Activated T-cell treated with anti-CD3 and anti-CD28 coated beads for 24 hours (primary cell): ENCODE data around the gene PPP1R3D.

Source experiments
- DNase-seq: peaks from one replicate; pipeline ENCODE4 v3.0.0-alpha.2; 2020; ENCODE audit warnings: low read depth

PPP1R3D gene

GRCh38 chr20:59948212-59948611 is 8.1 kb upstream of the PPP1R3D start:
- DNase-seq, result no peak

DNA sequence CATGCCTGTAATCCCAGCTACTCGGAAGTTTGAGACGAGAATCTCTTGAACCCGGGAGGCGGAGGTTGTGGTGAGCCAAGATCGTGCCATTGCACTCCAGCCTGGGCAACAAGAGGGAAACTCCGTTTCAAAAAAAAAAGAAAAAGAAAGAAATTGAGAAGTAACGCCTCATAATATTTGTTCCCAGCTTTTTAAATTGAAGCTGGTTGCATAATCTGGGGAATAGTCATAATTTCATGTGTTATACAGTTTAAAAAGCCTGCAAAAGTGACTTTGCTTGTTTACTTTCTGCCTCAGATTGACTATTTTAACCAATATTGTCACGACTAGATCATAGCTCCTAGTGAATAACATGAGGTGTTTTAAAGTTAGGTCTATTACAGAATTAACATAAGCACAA is 7.3 kb upstream of the PPP1R3D start:
- DNase-seq, result no peak

- DNase-seq, result no peak
These were observed 5.6 kb upstream of the PPP1R3D start for GRCh38 chr20:59945731-59946130.

DNA sequence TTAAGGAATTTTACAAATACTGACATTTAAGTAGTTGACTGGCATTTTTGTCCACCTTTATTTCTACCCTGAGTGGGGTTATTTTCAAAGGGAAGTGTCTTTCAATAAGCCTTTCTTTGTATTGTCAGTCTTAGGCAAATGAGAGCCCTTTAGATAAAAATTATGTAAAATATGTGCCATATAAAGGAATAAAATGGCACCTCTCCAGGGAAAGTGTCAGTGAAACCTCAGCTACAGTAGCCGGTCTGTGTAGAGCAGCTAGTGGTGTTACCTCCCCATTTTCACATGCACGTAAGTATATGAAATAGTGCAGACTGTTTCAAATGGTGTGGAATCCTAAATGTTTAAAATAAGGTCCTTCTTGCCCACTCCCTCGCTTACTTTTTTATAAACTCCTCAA is 5.1 kb upstream of the PPP1R3D start:
- DNase-seq, result no peak

GRCh38 chr20:59944726-59945125 is 4.6 kb upstream of the PPP1R3D start:
- DNase-seq, result no peak

- no peak for DNase-seq
These were observed 2.1 kb upstream of the PPP1R3D start for GRCh38 chr20:59942245-59942644.

GRCh38 chr20:59940956-59941294 is 820 bp upstream of the PPP1R3D start:
- DNase-seq, result no peak

DNA sequence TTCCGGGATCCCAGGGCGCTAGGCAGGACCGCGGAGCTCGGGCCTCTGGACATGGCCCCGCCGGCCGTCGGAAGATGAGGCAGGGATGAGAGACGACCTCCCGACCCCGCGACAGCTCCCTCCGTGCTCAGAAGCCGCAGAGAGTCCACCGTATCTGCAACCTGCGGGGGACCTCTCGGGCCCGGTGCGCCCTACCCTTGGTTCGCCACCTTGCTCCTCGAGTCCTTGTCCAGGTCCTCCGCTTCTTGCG is 301 bp downstream of the PPP1R3D start:
- no peak for DNase-seq

DNA sequence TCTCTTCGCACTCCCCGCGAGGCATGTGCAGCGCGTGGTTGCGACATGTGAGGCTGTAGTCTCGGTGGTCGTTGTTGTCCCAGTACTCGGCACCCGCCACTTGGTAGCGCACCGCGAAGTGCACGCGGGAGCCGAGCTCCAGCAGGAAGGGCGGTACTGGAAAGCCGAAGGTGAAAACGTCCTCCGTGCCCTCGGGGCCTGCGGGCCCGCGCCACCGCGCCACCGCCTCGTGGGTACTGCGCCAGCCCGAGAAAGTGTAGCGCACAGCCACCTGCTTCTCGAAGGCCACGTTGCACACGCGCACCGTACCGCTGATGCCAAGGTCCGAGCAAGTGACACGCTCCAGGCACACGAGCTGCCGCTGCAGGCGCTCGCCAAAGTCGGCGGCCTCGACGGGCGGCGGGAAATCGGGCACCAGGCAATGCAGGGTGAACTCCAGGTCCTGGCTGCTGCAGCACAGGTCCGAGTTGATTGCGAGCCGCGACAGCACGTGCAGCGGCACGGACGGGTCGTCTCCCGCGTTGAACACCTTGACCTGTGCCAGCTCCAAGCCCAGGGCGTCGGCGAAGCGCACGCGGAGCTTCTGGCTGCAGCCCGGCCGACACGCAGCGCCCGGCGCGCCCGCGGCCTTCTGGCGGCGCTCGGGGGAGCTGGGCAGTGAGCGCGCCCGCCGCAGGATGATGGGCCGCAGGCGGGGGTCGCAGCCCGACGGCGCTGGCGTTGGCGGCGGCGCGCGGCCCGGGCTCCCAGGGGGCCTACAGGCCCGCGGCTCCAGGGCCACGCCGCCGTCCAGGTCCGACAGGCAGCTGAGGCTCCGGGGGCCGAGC is 840 bp downstream of the PPP1R3D start:
- DNase-seq, result no peak

DNA sequence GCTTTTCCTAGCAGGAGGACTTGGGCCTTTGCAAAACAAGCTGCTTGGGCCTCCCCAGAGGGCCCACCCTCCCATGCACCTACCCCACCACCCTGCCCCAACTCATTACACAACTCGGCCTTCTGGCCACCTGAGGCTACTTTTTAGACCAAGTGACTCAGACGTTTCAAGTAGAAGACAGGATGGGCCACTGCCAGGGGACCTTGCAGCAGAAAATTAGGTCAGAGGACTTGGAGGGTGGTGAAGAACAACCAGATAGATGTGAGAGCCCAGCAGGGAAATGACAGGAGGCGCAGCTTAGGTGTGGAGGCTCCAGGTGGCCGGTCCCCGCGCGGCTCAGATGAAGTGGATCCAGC is 1.4 kb downstream of the PPP1R3D start:
- no peak for DNase-seq

GRCh38 chr20:59938221-59938620 is 1.9 kb downstream of the PPP1R3D start:
- no peak for DNase-seq

- DNase-seq, result no peak
These were observed 3.0 kb downstream of the PPP1R3D start for GRCh38 chr20:59937150-59937549.

DNA sequence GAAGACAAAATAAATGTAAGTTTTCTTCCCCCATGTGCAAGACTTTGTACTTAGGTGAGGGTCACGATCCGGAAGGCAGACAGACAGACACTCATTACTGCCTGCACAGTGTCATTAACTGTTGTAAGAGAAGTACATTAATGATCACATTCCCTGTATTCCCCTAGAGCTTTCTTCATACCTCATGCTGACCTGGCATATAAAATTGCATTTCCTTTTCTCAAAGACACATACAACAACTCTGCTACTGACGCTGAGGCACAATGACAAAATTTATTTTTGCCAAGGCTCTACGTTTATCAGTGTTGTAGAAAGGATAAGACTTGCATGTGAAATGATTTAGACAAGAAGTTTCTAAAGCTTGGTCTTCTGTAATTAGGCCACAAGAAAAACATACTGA is 3.7 kb downstream of the PPP1R3D start:
- DNase-seq, result no peak

DNA sequence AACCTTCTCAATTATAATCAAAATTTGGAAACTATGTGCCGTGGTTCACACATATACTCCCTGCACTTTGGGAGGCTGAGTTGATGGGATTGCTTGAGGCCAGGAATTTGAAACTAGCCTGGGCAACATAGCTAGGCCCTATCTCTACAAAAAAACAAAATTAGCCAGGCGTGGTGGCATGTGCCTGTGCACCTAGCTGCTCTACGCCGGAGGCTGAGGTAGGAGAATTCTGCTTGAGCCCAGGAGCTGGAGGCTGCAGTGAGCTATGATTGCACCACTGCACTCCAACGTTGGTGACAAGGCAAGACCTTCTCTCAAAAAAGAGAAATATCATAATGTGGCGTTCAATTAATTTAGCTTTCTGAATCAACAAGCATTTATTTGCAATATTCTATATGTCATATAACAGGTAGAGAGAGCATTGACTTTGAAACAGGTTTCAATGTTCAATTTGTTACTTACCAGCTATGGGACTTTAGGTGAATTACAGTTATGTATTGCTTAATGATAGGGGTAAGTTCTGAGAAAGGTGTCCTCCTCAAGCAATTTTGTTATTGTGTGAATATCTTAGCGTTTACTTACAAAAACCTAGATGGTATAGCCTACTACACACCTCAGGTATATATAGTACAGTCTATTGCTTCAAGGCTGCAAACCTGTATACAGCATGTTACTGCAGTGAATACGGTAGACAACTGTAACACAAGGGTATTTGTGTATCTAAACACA is 4.5 kb downstream of the PPP1R3D start:
- DNase-seq, result no peak

GRCh38 chr20:59933849-59934585 is 6.1 kb downstream of the PPP1R3D start:
- peak; percentile 71 for DNase-seq

- DNase-seq, result peak; percentile 44
These were observed 6.7 kb downstream of the PPP1R3D start, which contains the start of gene SYCP2 for GRCh38 chr20:59933296-59933848. TSS of gene SYCP2 (minus strand) at chr20:59933637. CDS start at chr20:59922413, 11,224 bp downstream.

DNA sequence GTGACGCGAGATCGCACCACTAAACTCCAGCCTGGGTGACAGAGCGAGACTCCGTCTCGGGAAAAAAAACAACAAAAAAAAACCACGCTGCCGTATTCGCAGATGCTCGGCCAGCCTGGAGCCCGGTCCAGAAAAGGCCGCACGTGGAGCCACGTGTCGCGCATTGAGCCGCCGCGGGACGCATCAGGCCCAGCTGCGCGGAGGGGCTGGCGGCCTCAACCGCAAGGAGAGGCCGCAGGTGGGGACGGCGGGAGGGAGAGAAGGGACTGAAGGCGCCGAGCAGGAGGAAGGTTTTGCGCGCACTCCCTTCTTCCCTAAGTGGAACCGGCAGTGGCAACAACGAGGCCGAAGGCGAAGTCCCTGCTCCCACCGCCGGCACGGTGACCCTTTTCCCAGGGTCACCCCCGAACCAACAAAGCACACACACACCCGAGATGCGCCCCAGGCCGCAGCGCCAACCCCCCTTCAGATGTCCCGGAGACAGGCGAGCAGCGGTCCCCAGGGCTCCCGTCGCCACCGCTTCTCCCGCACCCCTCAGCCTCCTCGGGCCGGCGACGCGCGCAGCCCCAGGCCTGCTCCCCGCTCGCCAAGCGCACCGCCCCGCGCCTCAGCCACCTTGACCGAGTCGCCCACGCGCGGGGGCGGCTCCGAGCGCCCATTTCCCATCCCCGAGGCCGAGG is 7.3 kb downstream of the PPP1R3D start:
- no peak for DNase-seq

GRCh38 chr20:59931511-59932312 is 8.4 kb downstream of the PPP1R3D start:
- DNase-seq, result no peak

GRCh38 chr20:59925899-59926298 is 14.2 kb downstream of the PPP1R3D start:
- no peak for DNase-seq

DNA sequence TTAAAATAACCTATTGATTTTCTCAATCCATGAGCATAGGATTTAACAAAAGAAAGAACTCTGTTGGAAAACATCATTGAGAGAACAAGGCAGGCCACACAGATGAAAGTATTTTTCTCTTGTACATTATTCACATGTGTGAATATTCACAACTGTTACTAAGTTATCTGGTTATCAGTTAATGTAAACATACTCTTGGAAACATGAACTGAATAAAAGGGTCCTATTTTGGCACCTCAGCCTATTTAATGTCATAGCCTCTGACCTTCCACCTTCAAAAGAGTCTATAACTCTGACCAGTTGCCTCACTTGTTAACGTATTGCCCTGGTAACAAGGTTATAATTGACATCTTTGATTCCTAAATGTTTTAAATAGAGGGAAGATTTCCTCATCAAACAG is 14.7 kb downstream of the PPP1R3D start:
- DNase-seq, result no peak

DNA sequence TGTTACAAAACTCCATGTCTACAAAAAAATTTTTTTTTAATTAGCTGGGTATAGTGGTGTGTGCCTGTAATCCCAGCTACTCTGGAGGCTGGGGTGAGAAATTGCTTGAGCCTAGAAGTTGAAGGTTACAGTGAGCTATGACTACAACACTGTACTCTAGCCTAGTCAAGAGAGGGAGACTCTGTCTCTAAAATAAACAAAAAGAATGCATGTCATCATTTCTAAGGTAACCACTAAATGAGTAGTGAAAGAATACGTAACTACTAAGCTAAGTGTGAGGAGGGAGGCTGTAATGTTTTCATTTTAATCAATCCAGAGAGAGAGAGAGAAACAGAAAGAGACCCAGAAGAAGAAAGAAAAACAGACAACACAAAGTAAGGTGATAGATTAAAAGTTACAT is 16.6 kb downstream of the PPP1R3D start:
- no peak for DNase-seq

DNA sequence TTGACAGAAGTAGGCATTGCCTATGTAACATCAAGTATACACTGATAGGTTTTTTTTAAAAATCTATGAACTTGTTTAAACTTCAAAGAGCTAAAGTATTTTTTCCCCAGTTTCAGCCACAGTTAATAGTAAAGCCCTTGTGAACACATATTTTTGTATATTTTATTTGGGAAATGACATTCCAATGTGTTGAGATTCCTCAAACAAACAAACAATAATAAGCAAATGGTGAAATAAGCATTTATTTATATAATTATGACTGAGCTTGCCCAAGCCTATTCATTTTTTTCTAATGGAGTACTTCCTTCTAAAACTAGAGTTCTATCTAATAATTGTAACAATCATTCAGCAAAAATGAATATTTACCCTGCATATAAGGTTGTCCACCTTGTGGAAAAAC is 19.2 kb downstream of the PPP1R3D start:
- DNase-seq, result no peak
